Smooth muscle cell (in vitro differentiated cells): ENCODE measurements around the gene TSPO. TPM values are rescaled to one million over a fixed set of nuclear protein-coding genes. Genes with fewer than 3 reads are reported as not detected.

Experiments
- DNase-seq: peaks from one replicate; lab custom pipeline; 2025; ENCODE audit not compliant: unreplicated experiment; lab: John Stamatoyannopoulos, UW
- H2AFZ ChIP-seq: fragments of 200-600 bp; sonication (generic); 2 replicates; pipeline ENCODE4 v1.6.0; 2016; ENCODE audit warnings: antibody characterized with exemption, low read depth, mild to moderate bottlenecking
- H3F3A ChIP-seq: fragments of 200-600 bp; sonication (generic); 2 replicates; pipeline ENCODE4 v1.6.0; 2017; ENCODE audit warnings: antibody characterized with exemption, low read depth
- H3K27ac ChIP-seq: fragments of 200-600 bp; sonication (generic); 2 replicates; pipeline ENCODE4 v1.5.1; 2016; ENCODE audit warnings: low read depth, mild to moderate bottlenecking
- H3K27me3 ChIP-seq: fragments of 200-600 bp; sonication (generic); 2 replicates; pipeline ENCODE4 v1.6.1; 2016; ENCODE audit warnings: low read depth, mild to moderate bottlenecking
- H3K36me3 ChIP-seq: fragments of 200-600 bp; sonication (generic); 2 replicates; pipeline ENCODE4 v1.5.1; 2016; ENCODE audit warnings: low read depth
- H3K4me1 ChIP-seq: fragments of 200-600 bp; sonication (generic); 2 replicates; pipeline ENCODE4 v1.5.1; 2016; ENCODE audit warnings: low read depth
- H3K4me2 ChIP-seq: fragments of 200-600 bp; sonication (generic); 2 replicates; pipeline ENCODE4 v1.6.0; 2016; ENCODE audit warnings: mild to moderate bottlenecking
- H3K4me3 ChIP-seq: fragments of 200-600 bp; sonication (generic); 2 replicates; pipeline ENCODE4 v1.5.1; 2016; ENCODE audit warnings: mild to moderate bottlenecking
- H3K79me2 ChIP-seq: fragments of 200-600 bp; sonication (generic); 2 replicates; pipeline ENCODE4 v1.6.0; 2016; ENCODE audit warnings: low read depth, mild to moderate bottlenecking
- H3K9ac ChIP-seq: fragments of 200-600 bp; sonication (generic); 2 replicates; pipeline ENCODE4 v1.6.0; 2016; ENCODE audit warnings: low read depth
- H3K9me3 ChIP-seq: fragments of 200-600 bp; sonication (generic); replicated peaks from 2 replicates; pipeline ENCODE4 v1.5.1; 2016; ENCODE audit warnings: low read depth
- H4K20me1 ChIP-seq: fragments of 200-600 bp; sonication (generic); 2 replicates; pipeline ENCODE4 v1.6.0; 2016; ENCODE audit warnings: low read depth
- WGBS: methylation state at CpG from one replicate; pipeline ENCODE4 v1.1.7; 2016; ENCODE audit warnings: low lambda C conversion rate; 5-methylcytosine and 5-hydroxymethylcytosine counted together
- polyA plus RNA-seq: library from polyadenylated mRNA; unstranded; fragments of >200 nt; fragmentation: Nextera tagmentation; extraction: Ambion mirVana; gene quantifications from 2 replicates; pipeline ENCODE4 v1.2.1, GENCODE V29; 2016
- total RNA-seq: library from RNA; depleted of rRNA; stranded (reverse); fragments of >200 nt; gene quantifications from 2 replicates; pipeline ENCODE4 v1.2.3, GENCODE V29; 2014
- TF ChIP-seq, protein P1 (sequence below): fragments of 200-600 bp; sonication (generic); IDR thresholded peaks from 2 replicates; pipeline ENCODE4 v1.5.1; 2017; ENCODE audit warnings: borderline replicate concordance, mild to moderate bottlenecking, antibody characterized with exemption; ENCODE audit not compliant: insufficient read depth, poor library complexity, severe bottlenecking

The TSPO gene
- total and polyA plus RNA-seq, 2 experiments from 2014 or later: 170 to 251 TPM

DNA sequence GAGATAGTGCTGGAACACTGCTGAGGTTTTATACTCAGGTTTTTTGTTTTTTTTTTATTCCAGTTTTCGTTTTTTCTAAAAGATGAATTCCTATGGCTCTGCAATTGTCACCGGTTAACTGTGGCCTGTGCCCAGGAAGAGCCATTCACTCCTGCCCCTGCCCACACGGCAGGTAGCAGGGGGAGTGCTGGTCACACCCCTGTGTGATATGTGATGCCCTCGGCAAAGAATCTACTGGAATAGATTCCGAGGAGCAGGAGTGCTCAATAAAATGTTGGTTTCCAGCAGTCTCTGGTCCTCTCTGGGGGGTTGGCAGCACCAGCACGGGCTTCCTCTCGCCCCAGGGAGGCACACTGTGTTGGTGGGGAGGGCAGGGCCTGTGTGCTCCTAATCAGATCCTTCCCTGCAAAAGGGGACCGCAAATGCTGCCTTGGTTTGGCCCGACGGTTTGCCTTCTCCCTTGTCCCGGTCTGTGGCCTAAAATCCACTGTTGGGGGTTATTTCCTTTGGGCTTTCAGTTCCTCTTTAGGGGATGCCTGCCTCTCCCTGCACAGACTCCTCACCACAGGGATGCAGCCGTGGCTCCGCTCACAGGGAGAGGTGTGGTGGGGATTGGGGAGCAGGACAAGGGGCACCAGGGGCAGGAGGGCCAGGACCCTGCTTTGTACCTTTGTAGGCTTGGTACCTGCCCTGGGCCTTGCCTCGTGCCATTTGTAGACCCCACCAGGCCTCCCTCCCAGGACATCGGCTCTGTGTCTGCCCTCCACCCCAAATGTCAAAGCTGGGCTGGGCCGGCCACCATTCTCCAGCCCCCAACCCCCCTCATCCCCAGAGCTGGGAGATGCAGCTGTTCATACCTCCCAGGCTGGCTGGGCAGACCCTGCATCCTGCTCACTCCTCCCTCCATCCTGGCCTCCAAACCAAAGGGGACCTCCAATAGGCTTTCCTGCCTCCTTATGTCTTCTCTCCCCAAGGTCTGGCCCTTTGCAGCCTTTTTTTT lies 21.6 kb upstream of the TSPO start:
- no peak for DNase-seq
- no peaks in the 10 kb centered on the region for H3K4me1 ChIP-seq
- no peak overlapping the region for H3K9ac ChIP-seq
- H3K27me3 ChIP-seq: no peaks in the 10 kb centered on the region
- H4K20me1 ChIP-seq: no peaks in the 10 kb centered on the region
- no peak overlapping the region for H3K27ac ChIP-seq
- no peak overlapping the region for H3K4me2 ChIP-seq
- no peaks in the 10 kb centered on the region for H3K79me2 ChIP-seq
- TF ChIP-seq, protein P1, sequence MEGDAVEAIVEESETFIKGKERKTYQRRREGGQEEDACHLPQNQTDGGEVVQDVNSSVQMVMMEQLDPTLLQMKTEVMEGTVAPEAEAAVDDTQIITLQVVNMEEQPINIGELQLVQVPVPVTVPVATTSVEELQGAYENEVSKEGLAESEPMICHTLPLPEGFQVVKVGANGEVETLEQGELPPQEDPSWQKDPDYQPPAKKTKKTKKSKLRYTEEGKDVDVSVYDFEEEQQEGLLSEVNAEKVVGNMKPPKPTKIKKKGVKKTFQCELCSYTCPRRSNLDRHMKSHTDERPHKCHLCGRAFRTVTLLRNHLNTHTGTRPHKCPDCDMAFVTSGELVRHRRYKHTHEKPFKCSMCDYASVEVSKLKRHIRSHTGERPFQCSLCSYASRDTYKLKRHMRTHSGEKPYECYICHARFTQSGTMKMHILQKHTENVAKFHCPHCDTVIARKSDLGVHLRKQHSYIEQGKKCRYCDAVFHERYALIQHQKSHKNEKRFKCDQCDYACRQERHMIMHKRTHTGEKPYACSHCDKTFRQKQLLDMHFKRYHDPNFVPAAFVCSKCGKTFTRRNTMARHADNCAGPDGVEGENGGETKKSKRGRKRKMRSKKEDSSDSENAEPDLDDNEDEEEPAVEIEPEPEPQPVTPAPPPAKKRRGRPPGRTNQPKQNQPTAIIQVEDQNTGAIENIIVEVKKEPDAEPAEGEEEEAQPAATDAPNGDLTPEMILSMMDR: no peak
- no peak overlapping the region for H2AFZ ChIP-seq
- no peaks in the 10 kb centered on the region for H3K9me3 ChIP-seq
- no peak overlapping the region for H3K4me3 ChIP-seq
- no peaks in the 10 kb centered on the region for H3F3A ChIP-seq
- 83% methylated on average over 16 of the region's 16 CpGs for WGBS
- H3K36me3 ChIP-seq: no peaks in the 10 kb centered on the region

DNA sequence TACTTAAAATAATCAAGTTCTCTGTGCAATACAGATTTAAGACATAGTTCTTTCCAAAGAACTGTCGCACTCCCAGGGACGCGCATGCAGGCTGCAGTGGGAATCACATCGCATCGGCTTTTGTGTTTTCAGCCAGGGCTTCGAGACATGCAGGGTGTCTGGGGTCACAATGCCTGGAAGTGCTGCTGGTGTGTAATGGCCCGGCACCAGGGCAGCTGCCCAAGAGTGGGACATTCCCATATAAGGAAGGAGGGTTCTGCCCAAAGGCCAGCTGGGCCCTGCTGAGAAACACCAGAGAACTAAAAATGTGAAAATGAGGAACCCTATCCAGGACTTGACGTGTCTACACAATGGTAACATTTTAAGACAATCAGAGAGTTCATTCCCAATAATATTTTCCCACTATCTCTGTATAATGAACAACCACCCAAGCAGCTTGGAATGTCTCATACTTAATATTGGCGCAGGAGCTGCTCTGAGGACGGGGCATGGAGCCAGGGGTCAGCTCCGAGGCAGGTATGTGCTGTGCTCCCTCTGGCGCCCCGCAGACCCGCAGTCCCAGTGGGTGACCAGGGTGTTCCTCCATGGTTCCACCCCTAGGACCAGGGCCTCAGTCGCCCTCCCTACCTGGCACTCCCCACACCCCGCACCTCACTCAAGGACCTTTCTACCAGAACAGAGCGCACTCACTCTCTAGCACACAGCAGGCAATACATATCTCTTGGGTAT lies 19.4 kb upstream of the TSPO start:
- DNase-seq: no peak
- Histone ChIP-seq H3K9me3 (no peaks in the 10 kb centered on the region), H3F3A (no peaks in the 10 kb centered on the region), H3K79me2 (no peaks in the 10 kb centered on the region), H3K4me3 (no peak overlapping the region), H3K9ac (no peak overlapping the region), H4K20me1 (no peaks in the 10 kb centered on the region), H3K27ac (no peak overlapping the region), H3K27me3 (no peaks in the 10 kb centered on the region), H3K4me2 (no peak overlapping the region), H3K36me3 (no peaks in the 10 kb centered on the region), H2AFZ (no peak overlapping the region), H3K4me1 (no peaks in the 10 kb centered on the region)
- TF ChIP-seq, protein P1: no peak
- 97% methylated on average over 17 of the region's 17 CpGs for WGBS

DNA sequence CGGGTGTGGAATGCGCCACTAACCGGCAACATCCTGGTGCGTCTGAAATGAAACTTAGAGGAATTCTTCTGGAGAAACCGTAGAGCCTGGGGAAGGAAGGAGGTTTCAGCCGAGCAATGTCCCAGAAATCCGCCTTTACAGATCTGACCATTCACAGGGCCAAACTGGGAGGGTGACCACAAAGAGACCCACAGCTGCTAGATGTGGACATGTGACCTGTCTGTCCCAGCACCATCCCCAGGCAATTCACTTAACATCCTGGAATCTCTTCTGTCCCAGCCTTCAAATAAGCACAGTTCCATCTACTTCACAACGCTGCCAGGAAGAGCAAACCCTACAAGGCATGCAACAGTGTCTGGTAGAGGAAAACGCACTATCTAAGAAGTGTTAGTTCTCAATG lies 18.0 kb upstream of the TSPO start:
- Histone ChIP-seq H3K9me3 (no peaks in the 10 kb centered on the region), H3K36me3 (no peaks in the 10 kb centered on the region), H3K79me2 (no peaks in the 10 kb centered on the region), H3K9ac (no peak overlapping the region), H4K20me1 (no peaks in the 10 kb centered on the region), H3K4me3 (no peak overlapping the region), H3K27ac (no peak overlapping the region), H3K4me2 (no peak overlapping the region), H3F3A (no peaks in the 10 kb centered on the region), H3K27me3 (no peaks in the 10 kb centered on the region), H3K4me1 (no peaks in the 10 kb centered on the region), H2AFZ (no peak overlapping the region)
- WGBS: 88% methylated on average over 8 of the region's 9 CpGs
- no peak for DNase-seq
- TF ChIP-seq, protein P1: no peak
